Type B pancreatic cell (in vitro differentiated cells): ENCODE results near the gene TYR. TPM values are rescaled to one million over a fixed set of nuclear protein-coding genes. Genes with fewer than 3 reads are reported as not detected.
"Not testable (repeated sequence)": the region's sequence is repeated elsewhere in the genome, so short reads cannot be mapped to it uniquely, and the experiment has no call there.

Experiments used
- DNase-seq: peaks from one replicate; pipeline ENCODE4 v3.0.0; 2021; ENCODE audit warnings: mixed read lengths; ENCODE audit not compliant: unreplicated experiment; ENCODE audit errors: extremely low spot score
- H3K27ac Mint-ChIP-seq: 2 replicates; pipeline ENCODE4 v1.8.0; 2021; ENCODE audit warnings: mild to moderate bottlenecking, mixed read lengths
- H3K27me3 Mint-ChIP-seq: 2 replicates; pipeline ENCODE4 v1.8.0; 2021; ENCODE audit warnings: mixed read lengths
- H3K36me3 Mint-ChIP-seq: 2 replicates; pipeline ENCODE4 v1.8.0; 2021; ENCODE audit warnings: mixed read lengths
- H3K4me1 Mint-ChIP-seq: one replicate; pipeline ENCODE4 v1.8.0; 2021; ENCODE audit warnings: mixed read lengths; ENCODE audit not compliant: unreplicated experiment
- H3K4me3 Mint-ChIP-seq: 2 replicates; pipeline ENCODE4 v1.8.0; 2021; ENCODE audit warnings: mild to moderate bottlenecking, mixed read lengths
- H3K9me3 Mint-ChIP-seq: 2 replicates; pipeline ENCODE4 v1.8.0; 2021; ENCODE audit warnings: mixed read lengths
- total RNA-seq: library from RNA; stranded (reverse); gene quantifications from 2 replicates; pipeline ENCODE4 v1.2.1, GENCODE V29; 2021; ENCODE audit warnings: low replicate concordance
- TF ChIP-seq, protein P1 (sequence below): fragments of 200-600 bp; sonication (generic); conservative IDR thresholded peaks from 2 replicates; pipeline ENCODE4 v1.5.0; 2021; ENCODE audit warnings: antibody characterized with exemption, mild to moderate bottlenecking

The TYR gene
- total RNA-seq, 1 donor from 2014 or later, result 6.2 TPM

DNA sequence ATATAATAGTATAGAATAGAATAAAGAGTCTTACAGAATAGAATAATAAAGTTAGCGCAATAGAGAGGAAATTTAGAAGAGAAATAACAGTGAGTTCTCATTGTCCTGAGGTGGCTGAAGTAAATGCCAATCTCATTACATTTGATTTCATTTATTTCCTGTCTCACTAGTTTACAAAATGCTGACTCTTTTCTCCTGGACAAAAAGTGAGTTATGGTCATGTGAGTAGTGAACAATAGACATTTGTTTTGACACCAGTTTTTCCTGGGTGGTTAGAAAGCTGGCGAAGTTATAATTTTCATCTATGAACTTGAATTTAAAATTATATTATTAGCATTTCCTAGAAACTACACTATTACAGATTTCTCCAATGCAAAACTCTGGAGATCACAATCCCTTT, 143.7 kb downstream of the TYR start:
- Mint-ChIP-seq H3K27me3 (no peaks in the 10 kb centered on the region), H3K9me3 (no peaks in the 10 kb centered on the region), H3K4me3 (no peak overlapping the region), H3K27ac (no peak overlapping the region), H3K36me3 (no peaks in the 10 kb centered on the region), H3K4me1 (no peaks in the 10 kb centered on the region)
- TF ChIP-seq, protein P1, sequence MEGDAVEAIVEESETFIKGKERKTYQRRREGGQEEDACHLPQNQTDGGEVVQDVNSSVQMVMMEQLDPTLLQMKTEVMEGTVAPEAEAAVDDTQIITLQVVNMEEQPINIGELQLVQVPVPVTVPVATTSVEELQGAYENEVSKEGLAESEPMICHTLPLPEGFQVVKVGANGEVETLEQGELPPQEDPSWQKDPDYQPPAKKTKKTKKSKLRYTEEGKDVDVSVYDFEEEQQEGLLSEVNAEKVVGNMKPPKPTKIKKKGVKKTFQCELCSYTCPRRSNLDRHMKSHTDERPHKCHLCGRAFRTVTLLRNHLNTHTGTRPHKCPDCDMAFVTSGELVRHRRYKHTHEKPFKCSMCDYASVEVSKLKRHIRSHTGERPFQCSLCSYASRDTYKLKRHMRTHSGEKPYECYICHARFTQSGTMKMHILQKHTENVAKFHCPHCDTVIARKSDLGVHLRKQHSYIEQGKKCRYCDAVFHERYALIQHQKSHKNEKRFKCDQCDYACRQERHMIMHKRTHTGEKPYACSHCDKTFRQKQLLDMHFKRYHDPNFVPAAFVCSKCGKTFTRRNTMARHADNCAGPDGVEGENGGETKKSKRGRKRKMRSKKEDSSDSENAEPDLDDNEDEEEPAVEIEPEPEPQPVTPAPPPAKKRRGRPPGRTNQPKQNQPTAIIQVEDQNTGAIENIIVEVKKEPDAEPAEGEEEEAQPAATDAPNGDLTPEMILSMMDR, result no peak
- DNase-seq, result no peak

DNA sequence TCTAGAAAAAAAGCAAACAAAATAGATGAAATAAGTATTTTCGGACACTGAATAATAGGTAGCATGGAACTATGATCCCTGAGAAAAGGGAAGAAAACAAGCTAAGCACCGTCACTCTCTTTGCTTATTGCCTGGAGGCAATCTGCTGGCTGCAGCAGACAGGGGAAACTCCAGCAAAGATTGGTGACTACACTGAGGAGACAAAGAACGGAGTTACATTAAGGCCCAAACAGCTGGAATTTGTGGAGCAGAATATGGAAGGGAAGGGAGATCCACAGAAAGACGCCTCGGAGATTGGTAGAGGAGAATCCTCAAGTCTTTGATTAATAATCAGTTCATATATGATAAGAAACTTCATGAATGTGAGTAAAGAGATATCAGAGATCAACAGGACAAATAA, 150.2 kb downstream of the TYR start:
- no peak for DNase-seq
- no peaks in the 10 kb centered on the region for H3K4me1 Mint-ChIP-seq
- no peak overlapping the region for H3K4me3 Mint-ChIP-seq
- no peaks in the 10 kb centered on the region for H3K27me3 Mint-ChIP-seq
- H3K9me3 Mint-ChIP-seq, result no peaks in the 10 kb centered on the region
- H3K36me3 Mint-ChIP-seq, result no peaks in the 10 kb centered on the region
- no peak overlapping the region for H3K27ac Mint-ChIP-seq
- TF ChIP-seq, protein P1, result no peak

DNA sequence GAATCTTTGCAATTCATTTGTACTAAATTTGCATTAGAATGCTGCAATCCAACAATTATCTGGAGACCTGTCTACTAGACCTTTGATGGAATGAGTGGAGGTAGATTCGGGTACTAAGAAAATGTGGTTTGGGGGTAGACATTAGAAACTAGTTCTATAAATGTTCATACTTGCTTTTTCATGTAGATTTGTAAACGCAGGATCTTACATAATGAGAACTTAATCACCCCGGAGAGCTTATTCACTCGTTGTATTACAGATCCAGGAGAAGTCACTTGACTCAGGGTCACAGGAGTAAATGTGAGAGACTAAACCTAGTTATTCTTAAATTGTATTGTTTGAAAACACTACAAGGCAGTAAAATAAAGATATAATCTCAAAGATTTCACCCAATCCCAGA, 154.3 kb downstream of the TYR start:
- not testable (repeated sequence) for H3K9me3 Mint-ChIP-seq, H3K4me1 Mint-ChIP-seq, H3K27me3 Mint-ChIP-seq, H3K4me3 Mint-ChIP-seq, H3K27ac Mint-ChIP-seq, H3K36me3 Mint-ChIP-seq, DNase-seq

DNA sequence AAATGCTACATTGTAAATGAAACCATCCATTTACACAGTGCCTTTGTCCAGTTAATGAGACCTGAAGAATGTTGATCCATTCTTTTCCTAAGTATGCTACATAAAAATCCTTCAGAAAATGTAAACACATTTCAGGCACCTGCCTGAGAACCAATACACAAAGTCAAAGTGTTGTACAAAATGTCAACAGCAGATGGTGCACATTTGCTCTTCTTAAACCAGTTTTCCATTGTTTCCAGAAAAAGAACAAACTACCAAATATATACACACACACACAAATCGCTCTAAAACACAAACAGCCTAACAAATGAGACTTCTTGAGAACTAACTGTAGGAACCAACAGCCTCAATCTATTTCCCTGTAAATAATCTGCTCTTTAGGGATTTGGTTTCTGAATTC, 156.0 kb downstream of the TYR start:
- not testable (repeated sequence) for H3K27me3 Mint-ChIP-seq, H3K27ac Mint-ChIP-seq, H3K36me3 Mint-ChIP-seq, H3K9me3 Mint-ChIP-seq, DNase-seq, H3K4me3 Mint-ChIP-seq, H3K4me1 Mint-ChIP-seq
- TF ChIP-seq, protein P1, result peak; percentile 65

- not testable (repeated sequence) for H3K36me3 Mint-ChIP-seq, DNase-seq, H3K27me3 Mint-ChIP-seq, H3K4me1 Mint-ChIP-seq, H3K9me3 Mint-ChIP-seq, H3K27ac Mint-ChIP-seq, H3K4me3 Mint-ChIP-seq
Observed at GRCh38 chr11:89337100-89337650, 159.5 kb downstream of the TYR start.

- H3K4me3 Mint-ChIP-seq, H3K27ac Mint-ChIP-seq, H3K9me3 Mint-ChIP-seq, H3K4me1 Mint-ChIP-seq, H3K36me3 Mint-ChIP-seq, H3K27me3 Mint-ChIP-seq, DNase-seq: not testable (repeated sequence)
Observed at GRCh38 chr11:89338073-89338472, 160.4 kb downstream of the TYR start.

- not testable (repeated sequence) for H3K9me3 Mint-ChIP-seq, DNase-seq, H3K36me3 Mint-ChIP-seq, H3K27me3 Mint-ChIP-seq, H3K4me1 Mint-ChIP-seq, H3K27ac Mint-ChIP-seq, H3K4me3 Mint-ChIP-seq
Observed at GRCh38 chr11:89340450-89340849, 162.8 kb downstream of the TYR start.

GRCh38 chr11:89342880-89343572, 165.4 kb downstream of the TYR start:
- not testable (repeated sequence) for DNase-seq, H3K27me3 Mint-ChIP-seq, H3K4me1 Mint-ChIP-seq, H3K9me3 Mint-ChIP-seq, H3K4me3 Mint-ChIP-seq, H3K27ac Mint-ChIP-seq, H3K36me3 Mint-ChIP-seq

Other genes starting within 250 kb of the TYR start
- gene GRM5, start 111.9 kb upstream of the TYR start, total RNA-seq, result 0.17 and 0.38 TPM in 2 replicates